ENCODE measurements around the gene PPM1L. TPM values are rescaled to one million over a fixed set of nuclear protein-coding genes. Genes with fewer than 3 reads are reported as not detected.

Gene PPM1L
- total RNA-seq, 1 experiment from 2014 or later: 7.3 TPM

GRCh38 chr3:160953686-160954085, 197.7 kb downstream of the PPM1L start:
- H2AFZ ChIP-seq (ENCODE audit: low read length): no peak overlapping the region
- no peaks in the 10 kb centered on the region for H3K79me1 ChIP-seq (ENCODE audit: insufficient read depth, low read depth, low read length, poor library complexity, severe bottlenecking)
- H3K14ac ChIP-seq (ENCODE audit: insufficient read depth, low read length): no peak overlapping the region
- H2AK5ac ChIP-seq (ENCODE audit: insufficient read length, low read length): no peak overlapping the region
- H3K27me3 Mint-ChIP-seq (ENCODE audit: low read depth): no peaks in the 10 kb centered on the region
- H2BK120ac ChIP-seq (ENCODE audit: low read depth, low read length, poor library complexity, severe bottlenecking): no peak overlapping the region
- H3T11ph ChIP-seq (ENCODE audit: low read length): no peak overlapping the region
- H3K27ac Mint-ChIP-seq: no peak overlapping the region
- H3K4me3 Mint-ChIP-seq: no peak overlapping the region
- no peaks in the 10 kb centered on the region for H3K27me3 ChIP-seq (ENCODE audit: insufficient read depth, low read length)
- no peak overlapping the region for H3K9ac ChIP-seq (ENCODE audit: extremely low read depth, insufficient read length, low read length)
- WGBS (ENCODE audit: extremely low coverage, insufficient read length, low lambda C conversion rate): no CpG with 5 or more reads among the region's 3 CpGs
- H3K9me3 Mint-ChIP-seq: no peaks in the 10 kb centered on the region
- H4K5ac ChIP-seq (ENCODE audit: insufficient read length, low read depth, low read length): no peak overlapping the region
- no peaks in the 10 kb centered on the region for H3K23me2 ChIP-seq (ENCODE audit: insufficient read length, low read depth, low read length, poor library complexity, severe bottlenecking)
- H3K4me2 ChIP-seq (ENCODE audit: insufficient read depth, insufficient read length, low read length): no peak overlapping the region
- H3K79me2 ChIP-seq (ENCODE audit: insufficient read depth, low read length): no peaks in the 10 kb centered on the region
- no peaks in the 10 kb centered on the region for H3K4me1 ChIP-seq (ENCODE audit: insufficient read depth, low read length)
- H3K27ac ChIP-seq (ENCODE audit: insufficient read length, low read depth, low read length): no peak overlapping the region
- no peak overlapping the region for H2BK12ac ChIP-seq (ENCODE audit: insufficient read length, low read depth, low read length)
- no peak overlapping the region for H3K4ac ChIP-seq (ENCODE audit: low read depth, low read length)
- H3K9me3 ChIP-seq (ENCODE audit: control insufficient read depth, low read depth, low read length): no peaks in the 10 kb centered on the region
- no peak overlapping the region for H3K56ac ChIP-seq (ENCODE audit: insufficient read length, low read depth, low read length)
- H3K18ac ChIP-seq (ENCODE audit: insufficient read length, low read depth, low read length): no peak overlapping the region
- no peak overlapping the region for H4K8ac ChIP-seq (replicated peaks; ENCODE audit: insufficient read length, low read depth, low read length)
- H3K23ac ChIP-seq (ENCODE audit: insufficient read length, low read depth, low read length): no peak overlapping the region
- H4K91ac ChIP-seq (ENCODE audit: insufficient read length, low read depth, low read length): no peak overlapping the region
- H2BK5ac ChIP-seq (ENCODE audit: insufficient read length, low read length): no peak overlapping the region
- TF ChIP-seq, protein P1, sequence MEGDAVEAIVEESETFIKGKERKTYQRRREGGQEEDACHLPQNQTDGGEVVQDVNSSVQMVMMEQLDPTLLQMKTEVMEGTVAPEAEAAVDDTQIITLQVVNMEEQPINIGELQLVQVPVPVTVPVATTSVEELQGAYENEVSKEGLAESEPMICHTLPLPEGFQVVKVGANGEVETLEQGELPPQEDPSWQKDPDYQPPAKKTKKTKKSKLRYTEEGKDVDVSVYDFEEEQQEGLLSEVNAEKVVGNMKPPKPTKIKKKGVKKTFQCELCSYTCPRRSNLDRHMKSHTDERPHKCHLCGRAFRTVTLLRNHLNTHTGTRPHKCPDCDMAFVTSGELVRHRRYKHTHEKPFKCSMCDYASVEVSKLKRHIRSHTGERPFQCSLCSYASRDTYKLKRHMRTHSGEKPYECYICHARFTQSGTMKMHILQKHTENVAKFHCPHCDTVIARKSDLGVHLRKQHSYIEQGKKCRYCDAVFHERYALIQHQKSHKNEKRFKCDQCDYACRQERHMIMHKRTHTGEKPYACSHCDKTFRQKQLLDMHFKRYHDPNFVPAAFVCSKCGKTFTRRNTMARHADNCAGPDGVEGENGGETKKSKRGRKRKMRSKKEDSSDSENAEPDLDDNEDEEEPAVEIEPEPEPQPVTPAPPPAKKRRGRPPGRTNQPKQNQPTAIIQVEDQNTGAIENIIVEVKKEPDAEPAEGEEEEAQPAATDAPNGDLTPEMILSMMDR (conservative IDR thresholded peaks at IDR 0.05): no peak
- no peaks in the 10 kb centered on the region for H3K4me1 Mint-ChIP-seq
- H3K36me3 Mint-ChIP-seq (ENCODE audit: insufficient read depth in 1 of 3, low read depth in 3 of 3): no peaks in the 10 kb centered on the region
- no peak overlapping the region for H2BK20ac ChIP-seq (ENCODE audit: low read depth, low read length, poor library complexity, severe bottlenecking)
- H2BK15ac ChIP-seq (ENCODE audit: low read depth, low read length): no peak overlapping the region
- DNase-seq: no peak
- H4K20me1 ChIP-seq (ENCODE audit: control insufficient read depth, insufficient read depth, insufficient read length): no peaks in the 10 kb centered on the region
